NCI-H345 (cell line): ENCODE results near the gene BANP.
"Not testable (repeated sequence)": the region's sequence is repeated elsewhere in the genome, so short reads cannot be mapped to it uniquely, and the experiment has no call there.

Experiments used
- DNase-seq: peaks from one replicate; lab custom pipeline; 2025; lab: John Stamatoyannopoulos, UW

Gene BANP

DNA sequence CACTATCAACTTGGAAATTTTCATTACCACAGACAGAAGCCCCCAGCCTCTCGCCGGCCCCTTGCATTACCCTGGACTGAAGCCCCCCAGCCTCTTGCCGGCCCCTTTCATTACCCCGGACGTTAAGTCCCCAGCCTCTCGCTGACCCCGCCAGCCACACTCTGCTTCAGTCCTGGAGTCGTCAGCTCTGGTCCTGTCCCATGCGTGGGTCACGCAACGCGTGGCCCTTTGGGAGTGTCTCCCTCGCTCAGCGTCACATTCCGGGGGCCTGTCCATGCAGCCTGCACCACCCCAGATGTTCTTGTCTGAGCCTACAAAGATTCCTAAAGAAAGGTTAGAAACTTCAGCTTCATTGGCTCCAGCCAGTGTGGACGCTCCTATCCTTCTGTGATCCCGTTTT, 153.1 kb downstream of the BANP start:
- DNase-seq, result not testable (repeated sequence)

DNA sequence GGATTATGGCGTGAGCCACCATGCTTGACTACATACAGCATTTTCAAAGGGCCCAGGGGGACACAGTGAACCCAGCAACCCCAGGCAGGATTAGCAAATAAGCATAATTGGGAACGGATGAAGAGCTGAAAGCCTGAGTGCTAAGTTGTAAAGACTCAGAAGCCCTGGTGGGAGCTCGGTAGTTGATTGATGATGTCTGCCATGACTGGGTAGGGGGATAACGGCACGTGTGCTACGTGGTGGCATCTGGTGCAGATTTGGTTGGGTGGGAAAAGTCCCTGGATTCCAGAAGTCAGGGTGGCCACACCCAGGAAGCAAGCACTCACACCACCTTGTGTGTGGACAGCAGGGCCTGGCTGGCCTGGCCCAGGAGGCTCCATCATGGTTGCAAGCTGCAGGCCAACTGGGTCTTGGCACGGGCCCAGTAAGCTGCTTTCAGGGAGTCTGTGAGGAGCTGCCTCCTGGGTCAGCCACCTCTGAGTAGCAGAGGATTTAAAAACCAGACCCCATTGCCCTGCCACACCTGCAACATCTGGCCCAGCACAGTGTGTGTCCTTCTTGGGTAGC, 154.4 kb downstream of the BANP start:
- not testable (repeated sequence) for DNase-seq

GRCh38 chr16:88106566-88106965, 155.3 kb downstream of the BANP start:
- not testable (repeated sequence) for DNase-seq

GRCh38 chr16:88108762-88109161, 157.5 kb downstream of the BANP start:
- DNase-seq, result no peak

DNA sequence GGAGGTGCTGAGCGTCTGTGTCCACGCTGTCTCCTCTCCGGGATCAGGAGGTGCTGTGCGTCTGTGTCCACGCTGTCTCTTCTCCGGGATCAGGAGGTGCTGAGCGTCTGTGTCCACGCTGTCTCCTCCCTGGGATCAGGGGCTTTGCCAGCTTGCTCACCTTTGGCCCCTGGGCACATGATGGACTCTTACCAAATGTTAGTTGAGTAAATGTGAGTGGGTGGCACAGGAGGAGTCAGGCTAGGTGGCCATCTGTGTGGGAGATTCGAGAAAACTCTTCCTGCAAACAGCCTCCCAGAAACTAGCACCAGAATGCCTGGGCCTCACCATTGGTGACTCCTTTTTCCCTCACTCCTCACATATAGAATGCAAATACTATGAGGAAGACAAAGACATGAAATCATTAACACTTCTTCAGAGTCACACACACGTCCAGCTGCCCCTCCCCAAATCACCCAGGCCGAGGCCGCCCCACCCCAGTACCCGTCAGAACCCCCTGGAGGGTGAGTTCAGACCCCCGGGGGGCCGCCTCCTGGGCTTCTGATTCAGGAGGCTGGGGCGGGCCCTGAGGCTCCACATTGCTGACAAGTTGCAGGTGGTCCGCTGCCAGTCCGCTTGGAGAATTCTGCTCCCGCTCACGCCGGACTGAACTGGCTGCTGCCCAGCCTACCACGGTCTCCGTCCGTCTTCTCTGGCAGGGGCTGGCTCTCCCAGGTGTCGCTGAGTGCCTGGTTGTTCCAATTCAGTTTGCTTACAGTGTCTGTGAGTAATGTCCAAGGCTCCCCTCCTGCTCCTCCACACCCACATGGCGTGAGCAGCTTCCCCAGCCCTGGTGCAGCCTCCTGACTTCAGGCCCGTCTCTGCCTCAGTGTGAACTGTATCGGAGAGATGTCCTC, 158.7 kb downstream of the BANP start:
- DNase-seq, result not testable (repeated sequence)

DNA sequence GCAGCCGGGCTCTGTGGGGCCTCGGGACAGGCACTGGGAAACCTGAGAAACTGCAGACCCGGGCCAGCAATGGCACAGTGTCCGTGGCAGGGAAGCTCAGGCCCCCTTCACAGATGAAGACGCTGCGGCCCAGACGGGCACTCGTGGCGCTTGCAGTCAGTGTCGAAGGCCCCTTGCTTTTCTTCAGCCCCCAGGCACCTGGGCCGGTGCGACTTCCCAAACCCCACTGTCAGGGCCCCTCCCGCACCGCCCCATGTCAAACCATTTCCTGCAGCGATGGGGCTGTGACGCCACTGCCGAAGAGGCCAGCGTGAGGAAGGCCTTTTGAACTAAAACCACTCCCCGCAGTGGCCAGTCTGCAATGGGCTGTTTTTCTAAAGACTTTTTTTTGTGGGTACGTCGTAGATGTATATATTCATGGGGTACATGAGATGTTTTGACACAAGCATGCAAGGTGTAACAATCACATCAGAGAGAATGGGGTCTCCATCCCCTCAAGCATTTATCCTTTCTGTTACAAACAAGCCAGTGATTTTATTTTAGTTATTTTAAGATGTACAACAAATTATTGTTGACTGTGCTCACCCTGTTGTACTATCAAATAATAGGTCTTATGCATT, 159.8 kb downstream of the BANP start:
- not testable (repeated sequence) for DNase-seq

DNA sequence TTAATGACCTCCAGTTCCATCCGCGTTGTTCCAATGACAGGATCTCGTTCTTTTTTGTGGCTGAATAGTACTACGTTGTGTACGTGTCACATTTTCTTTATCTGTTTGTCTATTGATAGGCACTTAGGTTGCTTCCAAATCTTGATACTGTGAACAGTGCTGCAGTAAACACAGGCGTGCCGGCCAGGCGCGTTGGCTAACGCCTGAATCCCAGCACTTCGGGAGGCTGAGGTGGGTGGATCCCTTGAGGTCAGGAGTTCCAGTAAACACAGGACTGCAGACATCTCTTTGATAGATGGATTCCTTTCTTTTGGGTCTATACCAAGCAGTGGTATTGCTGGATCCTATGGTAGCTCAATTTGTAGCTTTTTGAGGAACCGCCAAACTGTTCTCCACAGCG, 160.7 kb downstream of the BANP start:
- not testable (repeated sequence) for DNase-seq

- no peak for DNase-seq
Measured at GRCh38 chr16:88113545-88114045, 162.4 kb downstream of the BANP start.

- not testable (repeated sequence) for DNase-seq
Measured at GRCh38 chr16:88114541-88115228, 163.5 kb downstream of the BANP start.

GRCh38 chr16:88116121-88116520, 164.9 kb downstream of the BANP start:
- peak; percentile 26 for DNase-seq

GRCh38 chr16:88117476-88117868, 166.2 kb downstream of the BANP start:
- no peak for DNase-seq

- no peak for DNase-seq
Measured at GRCh38 chr16:88118376-88118775, 167.1 kb downstream of the BANP start.

- not testable (repeated sequence) for DNase-seq
Measured at GRCh38 chr16:88118852-88119741, 167.9 kb downstream of the BANP start.

DNA sequence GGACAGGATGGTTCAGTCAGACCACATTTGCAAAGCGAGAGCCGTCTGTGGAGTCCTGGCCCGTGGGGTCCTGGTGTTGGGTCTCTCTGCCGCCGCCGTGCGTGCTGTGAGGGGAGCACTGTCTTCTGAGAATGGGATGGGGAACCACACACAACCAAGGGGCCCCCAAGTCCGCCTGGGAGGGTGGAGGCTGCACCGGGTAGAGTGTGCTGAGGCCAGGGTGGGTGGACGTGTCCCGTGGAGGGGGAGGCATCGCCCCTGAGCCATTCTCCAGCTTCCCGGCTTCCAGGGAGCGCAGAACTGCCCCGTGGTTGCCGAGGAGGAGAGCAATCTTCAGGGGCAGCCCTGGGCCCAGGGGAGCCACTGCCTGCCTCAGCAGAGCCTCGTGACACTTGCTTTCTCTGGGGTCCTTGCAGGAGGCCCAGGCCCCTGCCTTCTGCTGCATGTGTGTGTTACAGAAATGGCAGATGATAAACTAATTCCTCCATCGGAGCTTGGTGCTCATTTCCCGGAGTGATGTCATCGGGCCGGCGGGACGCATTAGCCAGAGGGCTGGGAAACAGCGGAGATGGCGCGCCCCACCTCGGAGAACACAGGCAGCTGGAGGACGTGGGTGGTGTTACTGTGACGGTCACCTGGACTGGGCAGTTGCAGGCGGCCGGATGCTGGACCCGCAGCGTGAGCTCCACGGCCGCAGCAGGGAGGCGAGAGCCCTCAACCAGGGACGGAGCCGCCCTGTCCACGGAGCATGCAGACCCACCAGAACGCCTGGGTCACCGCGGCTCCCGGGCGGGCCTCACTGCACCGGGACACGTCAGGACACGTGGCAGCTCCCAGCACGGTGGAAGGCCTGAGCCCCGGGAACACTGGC, 168.9 kb downstream of the BANP start:
- not testable (repeated sequence) for DNase-seq

- no peak for DNase-seq
Measured at GRCh38 chr16:88120812-88121211, 169.6 kb downstream of the BANP start.

- DNase-seq, result not testable (repeated sequence)
Measured at GRCh38 chr16:88121391-88121790, 170.2 kb downstream of the BANP start.

- no peak for DNase-seq
Measured at GRCh38 chr16:88121886-88122580, 170.8 kb downstream of the BANP start.
